ENCODE results near the gene ZBTB48.

ZBTB48 gene

GRCh38 chr1:6579374-6580118 is at the start of gene ZBTB48:
ZBTB48 (plus strand) TSS chr1:6579994; CDS start chr1:6580610, 616 bp downstream.
- DNase-seq (ENCODE audit: low read depth): peak; percentile 97
- peak within 1 kb of the TSS; percentile 83 for H3K4me3 ChIP-seq (ENCODE audit: low read depth, low read length)
- no peak for TF ChIP-seq CTCF (IDR thresholded peaks at IDR 0.05; ENCODE audit: insufficient read depth, low read depth, low read length, missing control alignments)

GRCh38 chr1:6530504-6531160 is 49.2 kb upstream of the ZBTB48 start:
- no peak for TF ChIP-seq CTCF (IDR thresholded peaks at IDR 0.05; ENCODE audit: insufficient read depth, low read depth, low read length, missing control alignments)
- DNase-seq (ENCODE audit: low read depth): no peak
- no peak overlapping the region for H3K4me3 ChIP-seq (ENCODE audit: low read depth, low read length)

- no peak for DNase-seq (ENCODE audit: low read depth)
- no peak overlapping the region for H3K4me3 ChIP-seq (ENCODE audit: low read depth, low read length)
- no peak for TF ChIP-seq CTCF (IDR thresholded peaks at IDR 0.05; ENCODE audit: insufficient read depth, low read depth, low read length, missing control alignments)
Measured at GRCh38 chr1:6531996-6532395, 47.8 kb upstream of the ZBTB48 start.

GRCh38 chr1:6534248-6534822 is 45.5 kb upstream of the ZBTB48 start:
- no peak for DNase-seq (ENCODE audit: low read depth)
- TF ChIP-seq CTCF (IDR thresholded peaks at IDR 0.05; ENCODE audit: insufficient read depth, low read depth, low read length, missing control alignments): no peak

GRCh38 chr1:6535214-6535613 is 44.6 kb upstream of the ZBTB48 start:
- no peak for DNase-seq (ENCODE audit: low read depth)
- no peak for TF ChIP-seq CTCF (IDR thresholded peaks at IDR 0.05; ENCODE audit: insufficient read depth, low read depth, low read length, missing control alignments)
- H3K4me3 ChIP-seq (ENCODE audit: low read depth, low read length): no peak overlapping the region

More at GRCh38 chr1:6534248-6534822, 45.5 kb upstream of the ZBTB48 start:
- no peak overlapping the region for H3K4me3 ChIP-seq (ENCODE audit: low read depth, low read length)

GRCh38 chr1:6536291-6536690 is 43.5 kb upstream of the ZBTB48 start:
- DNase-seq (ENCODE audit: low read depth): no peak
- H3K4me3 ChIP-seq (ENCODE audit: low read depth, low read length): no peak overlapping the region
- no peak for TF ChIP-seq CTCF (IDR thresholded peaks at IDR 0.05; ENCODE audit: insufficient read depth, low read depth, low read length, missing control alignments)
